AG08395 (cell line): ENCODE measurements around the gene TMEM120B.
"Not testable (repeated sequence)": the region's sequence is repeated elsewhere in the genome, so short reads cannot be mapped to it uniquely, and the experiment has no call there.

Experiments used
- DNase-seq: peaks from one replicate; pipeline ENCODE4 v3.0.0; 2012; ENCODE audit warnings: mixed read lengths, low spot score

The TMEM120B gene

DNA sequence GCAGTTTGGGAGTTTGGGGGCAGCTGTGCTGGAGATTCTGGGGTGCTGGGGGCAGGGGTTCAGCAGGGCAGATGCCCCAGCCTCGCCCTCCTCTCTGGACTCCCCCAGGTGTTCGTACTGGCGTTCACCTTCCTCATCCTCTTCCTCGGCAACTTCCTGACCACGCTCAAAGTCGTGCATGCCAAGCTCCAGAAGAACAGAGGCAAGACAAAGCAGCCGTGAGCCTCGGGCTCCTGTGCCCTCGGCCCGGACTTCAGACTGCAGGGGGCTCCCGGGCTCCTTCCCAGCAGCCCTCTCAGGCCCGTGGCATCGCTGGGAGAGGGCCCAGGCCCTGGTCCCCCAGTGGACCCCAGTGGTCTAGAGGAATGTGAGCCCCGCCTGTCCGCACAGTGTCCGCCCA lies 62.9 kb downstream of the TMEM120B start:
- DNase-seq = no peak

DNA sequence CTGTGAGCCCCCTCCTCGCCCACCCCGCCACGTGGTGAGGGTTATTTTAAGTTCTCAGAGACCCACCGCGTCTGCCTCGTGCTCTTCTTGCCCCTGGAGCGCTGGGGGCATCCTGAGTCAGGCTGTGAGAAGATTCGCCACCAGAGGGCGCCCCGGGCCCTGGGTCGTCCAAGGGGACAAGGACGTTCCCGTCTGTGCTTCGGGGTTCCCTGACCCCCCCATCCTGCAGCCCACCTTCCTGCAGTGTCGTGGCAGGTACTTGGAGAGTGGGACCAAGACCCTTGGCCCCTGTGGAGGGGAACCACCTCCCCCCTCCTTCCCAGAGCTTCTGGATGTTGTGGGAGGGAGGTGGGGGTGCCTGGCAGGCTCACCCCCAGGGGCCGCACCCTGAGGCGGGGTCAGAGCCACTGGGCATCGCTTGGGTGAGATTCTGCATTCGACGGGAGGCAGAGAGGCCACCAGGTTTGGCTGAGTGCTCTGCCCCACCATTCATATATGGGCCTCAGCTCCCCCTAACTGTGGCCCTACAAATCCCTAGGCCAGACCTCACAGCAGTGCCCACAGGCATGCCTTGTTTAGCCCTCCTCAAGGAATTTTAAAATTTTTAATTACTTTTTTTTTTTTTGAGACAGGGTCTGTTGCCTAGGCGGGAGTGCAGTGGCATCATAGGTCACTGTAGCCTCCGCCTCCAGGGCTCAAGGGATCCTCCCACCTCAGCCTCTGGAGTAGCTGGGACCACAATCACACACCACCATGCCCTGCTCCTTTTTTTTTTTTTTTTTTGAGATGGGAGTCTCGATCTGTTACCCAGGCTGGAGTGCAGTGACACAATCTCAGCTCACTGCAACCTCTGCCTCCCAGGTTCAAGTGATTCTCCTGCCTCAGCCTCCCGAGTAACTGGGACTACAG lies 63.9 kb downstream of the TMEM120B start:
- peak; percentile 79 for DNase-seq

DNA sequence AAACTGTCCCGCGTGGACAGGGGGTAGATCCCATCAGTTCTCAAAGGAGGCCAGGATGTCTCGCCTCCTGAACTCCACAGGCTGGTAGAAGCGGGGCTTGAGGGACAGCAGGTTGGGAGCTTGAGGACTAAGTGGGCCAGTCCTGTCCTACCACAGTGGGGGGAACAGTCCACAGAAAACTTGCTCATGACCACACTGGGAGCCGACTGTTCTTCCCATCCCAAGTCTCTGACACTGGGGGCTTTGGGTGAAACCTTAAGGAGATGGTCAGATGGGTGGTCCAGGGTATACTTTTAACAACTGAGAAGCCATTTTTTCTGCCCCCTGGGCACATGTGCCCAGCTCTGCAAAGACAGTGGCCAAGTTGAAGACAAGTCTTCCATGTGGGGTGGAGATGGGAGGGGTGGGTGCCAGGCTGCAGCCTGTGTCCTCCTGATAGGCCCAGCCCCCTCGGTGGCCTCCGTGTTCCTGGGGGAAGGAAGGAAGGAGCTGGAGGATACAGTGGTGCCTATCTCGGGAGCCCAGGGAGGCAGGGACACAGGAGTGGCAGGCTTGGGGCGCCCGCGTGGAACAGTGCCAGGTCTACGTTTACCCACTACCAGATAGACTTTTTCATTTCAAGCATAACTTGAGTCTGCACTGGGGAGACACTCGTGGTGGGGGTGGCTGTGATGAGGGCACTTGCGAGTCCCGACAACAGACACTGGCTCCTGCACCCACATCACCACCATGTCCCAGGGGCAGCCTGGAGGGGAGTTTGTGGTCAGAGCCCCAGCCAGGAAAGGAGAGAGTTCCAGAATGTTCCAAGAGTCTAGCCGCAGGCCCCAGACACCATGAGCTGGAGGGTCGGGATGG lies 66.2 kb downstream of the TMEM120B start:
- no peak for DNase-seq

DNA sequence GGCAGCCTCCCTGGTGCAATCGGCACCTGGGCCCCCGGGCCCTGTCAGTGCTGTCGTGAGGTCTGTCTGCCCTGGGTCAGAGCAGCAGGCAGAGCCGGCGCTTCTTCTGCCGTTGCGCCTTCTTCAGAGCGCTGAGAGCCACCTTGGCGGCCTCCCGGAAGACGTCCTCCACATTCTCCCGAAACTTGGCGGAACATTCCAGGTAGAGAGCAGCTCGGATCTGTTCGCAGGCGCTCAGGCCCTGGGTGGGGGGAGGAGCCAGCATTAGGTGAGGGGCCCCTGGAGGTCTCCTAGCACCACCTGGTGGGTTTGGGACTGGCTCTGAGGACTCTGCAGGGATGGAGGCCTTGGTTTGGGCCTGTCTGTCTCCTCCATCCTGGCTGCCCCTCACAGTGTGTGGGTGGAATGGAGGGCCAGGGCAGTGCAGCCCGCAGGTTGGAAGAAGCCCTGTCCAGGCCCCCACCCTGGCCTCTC lies 66.9 kb downstream of the TMEM120B start:
- DNase-seq = no peak

DNA sequence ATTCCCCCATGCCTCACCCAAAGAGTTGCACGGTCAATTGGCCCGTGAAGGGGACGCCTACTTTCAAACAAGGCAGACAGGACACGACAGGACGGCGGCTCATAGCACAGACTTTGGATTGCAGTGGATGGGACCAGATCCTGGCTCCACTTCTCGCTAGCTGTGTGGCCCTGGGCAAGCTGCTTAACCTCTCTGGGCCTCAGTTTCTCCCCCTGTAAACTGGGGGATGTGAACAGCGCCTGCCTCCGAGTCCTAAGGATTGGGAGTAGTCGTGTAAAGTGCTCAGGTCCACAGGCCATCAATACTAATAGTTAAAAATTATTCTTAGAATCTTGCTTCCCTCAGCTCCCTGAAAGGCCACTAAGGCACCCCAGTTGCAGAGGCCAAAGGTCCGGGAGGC lies 67.9 kb downstream of the TMEM120B start:
- no peak for DNase-seq

DNA sequence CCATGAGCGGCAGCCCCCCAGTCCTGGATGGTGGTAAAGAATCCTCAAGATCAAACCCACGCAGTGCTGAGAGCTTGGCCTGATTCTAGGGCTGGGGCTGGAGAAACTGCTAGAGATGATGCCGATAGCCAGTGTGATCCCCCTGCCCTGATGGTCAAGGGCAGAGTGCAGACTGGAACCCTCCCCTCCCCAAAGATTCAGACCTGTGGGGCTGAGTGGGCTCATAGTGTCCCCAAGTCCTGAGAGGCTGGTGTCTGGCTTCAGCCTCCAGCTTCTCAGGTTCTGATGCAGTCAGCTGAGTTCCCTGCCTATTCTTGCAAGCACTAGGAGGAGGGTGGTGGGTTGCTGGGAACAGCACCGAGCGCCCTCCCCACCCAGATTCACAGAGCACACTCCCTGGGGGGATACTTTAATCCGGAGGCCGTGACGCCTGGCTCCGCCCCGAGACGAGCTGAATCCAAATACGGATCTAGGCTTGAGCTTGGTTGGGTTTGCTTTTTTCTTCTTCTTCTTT lies 69.0 kb downstream of the TMEM120B start:
- no peak for DNase-seq

DNA sequence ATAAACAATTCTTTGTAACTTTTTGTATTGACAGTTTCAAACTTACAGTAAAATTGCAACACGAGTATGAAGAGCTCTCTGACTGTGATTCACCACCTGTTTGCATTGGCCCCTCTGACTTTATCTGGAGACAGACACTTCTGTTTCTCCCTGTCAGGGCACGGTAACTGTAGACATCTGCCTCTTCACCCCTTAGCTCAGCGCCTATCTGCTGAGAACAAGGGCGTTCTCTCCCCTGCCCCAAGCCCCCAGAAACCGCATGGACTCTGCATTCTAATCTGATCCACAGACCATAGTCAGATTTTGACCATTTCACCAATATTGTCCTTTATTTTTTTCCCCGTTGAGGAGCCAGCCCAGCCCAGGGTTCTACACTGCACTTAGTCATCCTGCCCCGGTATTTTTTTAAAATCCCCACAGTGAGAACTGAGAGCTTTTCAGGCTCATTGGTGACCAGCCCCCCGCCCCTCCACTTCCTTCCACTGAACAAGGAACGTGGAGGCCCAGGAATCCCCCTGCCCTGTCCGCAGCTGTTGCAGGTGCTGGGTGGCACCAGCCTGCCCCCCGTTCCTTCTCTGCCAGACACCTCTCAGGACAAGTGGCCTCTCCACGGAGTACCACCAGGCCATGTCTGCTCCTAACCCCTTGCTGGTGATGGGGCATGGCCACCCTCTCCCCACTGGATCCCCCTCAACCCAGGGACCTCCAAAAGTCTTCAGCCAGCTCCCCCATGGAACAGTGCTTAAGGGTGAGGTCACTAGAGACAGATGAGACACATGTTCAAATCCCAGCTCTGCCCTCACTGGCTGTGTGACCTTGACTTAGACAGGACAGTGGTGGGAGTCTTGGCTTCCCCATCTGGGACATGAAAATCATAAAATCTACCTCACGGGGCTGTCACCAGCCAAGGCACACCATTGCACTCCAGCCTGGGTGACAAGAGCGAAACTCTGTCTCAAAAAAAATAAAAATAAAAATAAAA lies 69.7 kb downstream of the TMEM120B start:
- no peak for DNase-seq

DNA sequence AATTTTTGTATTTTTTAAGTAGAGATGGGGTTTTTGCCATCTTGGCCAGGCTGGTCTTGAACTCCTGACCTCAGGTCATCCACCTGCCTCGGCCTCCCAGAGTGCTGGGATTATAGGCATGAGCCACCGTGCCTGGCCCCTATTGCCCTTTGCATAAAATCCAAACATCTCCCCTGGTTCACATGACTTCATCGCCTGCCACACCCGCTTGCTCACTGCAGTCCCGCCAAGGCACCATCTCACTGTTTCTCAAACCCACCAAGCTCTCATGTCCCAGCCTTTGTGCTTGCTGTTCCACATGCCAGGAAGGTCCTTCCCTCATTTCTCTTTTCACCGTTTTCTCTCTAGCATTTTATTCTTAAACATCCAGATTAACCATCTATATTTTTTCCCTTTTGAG lies 71.2 kb downstream of the TMEM120B start:
- DNase-seq = no peak

DNA sequence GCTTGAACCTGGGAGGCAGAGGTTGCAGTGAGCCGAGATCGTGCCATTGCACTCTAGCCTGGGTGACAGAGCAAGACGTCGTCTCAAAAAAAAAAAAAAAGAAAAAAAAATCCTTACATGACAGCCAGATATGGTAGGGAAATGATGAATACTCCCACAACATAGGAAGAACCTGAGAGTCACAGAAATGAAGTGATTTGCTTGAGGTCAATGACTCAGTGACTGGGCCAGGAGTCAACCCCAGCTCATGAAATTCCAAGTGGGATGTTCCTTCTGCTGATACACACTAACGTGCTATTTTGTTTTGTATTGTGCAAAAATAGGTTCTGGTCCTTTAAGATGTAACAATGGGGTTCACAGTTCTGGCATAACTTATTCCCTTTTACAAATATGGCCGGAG lies 71.9 kb downstream of the TMEM120B start:
- DNase-seq = peak; percentile 88

DNA sequence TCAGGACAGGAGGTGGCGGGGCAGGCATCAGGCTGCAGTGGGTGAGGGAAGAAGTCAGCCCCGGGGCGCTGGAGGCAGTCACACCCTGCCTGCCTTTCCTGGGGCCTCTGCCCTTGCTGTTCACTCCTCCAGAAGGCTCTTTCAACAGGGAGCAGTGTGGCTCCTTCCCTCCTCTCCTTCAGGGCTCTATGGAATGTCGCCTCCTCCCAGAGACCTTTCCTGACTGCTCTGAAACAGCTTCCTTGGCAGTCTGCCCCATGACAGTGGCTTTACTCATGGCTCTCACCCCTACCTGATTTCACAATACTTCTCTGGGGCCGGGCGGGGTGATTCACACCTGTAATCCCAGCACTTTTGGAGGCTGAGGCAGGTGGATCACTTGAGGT lies 73.9 kb downstream of the TMEM120B start:
- peak; percentile 80 for DNase-seq

DNA sequence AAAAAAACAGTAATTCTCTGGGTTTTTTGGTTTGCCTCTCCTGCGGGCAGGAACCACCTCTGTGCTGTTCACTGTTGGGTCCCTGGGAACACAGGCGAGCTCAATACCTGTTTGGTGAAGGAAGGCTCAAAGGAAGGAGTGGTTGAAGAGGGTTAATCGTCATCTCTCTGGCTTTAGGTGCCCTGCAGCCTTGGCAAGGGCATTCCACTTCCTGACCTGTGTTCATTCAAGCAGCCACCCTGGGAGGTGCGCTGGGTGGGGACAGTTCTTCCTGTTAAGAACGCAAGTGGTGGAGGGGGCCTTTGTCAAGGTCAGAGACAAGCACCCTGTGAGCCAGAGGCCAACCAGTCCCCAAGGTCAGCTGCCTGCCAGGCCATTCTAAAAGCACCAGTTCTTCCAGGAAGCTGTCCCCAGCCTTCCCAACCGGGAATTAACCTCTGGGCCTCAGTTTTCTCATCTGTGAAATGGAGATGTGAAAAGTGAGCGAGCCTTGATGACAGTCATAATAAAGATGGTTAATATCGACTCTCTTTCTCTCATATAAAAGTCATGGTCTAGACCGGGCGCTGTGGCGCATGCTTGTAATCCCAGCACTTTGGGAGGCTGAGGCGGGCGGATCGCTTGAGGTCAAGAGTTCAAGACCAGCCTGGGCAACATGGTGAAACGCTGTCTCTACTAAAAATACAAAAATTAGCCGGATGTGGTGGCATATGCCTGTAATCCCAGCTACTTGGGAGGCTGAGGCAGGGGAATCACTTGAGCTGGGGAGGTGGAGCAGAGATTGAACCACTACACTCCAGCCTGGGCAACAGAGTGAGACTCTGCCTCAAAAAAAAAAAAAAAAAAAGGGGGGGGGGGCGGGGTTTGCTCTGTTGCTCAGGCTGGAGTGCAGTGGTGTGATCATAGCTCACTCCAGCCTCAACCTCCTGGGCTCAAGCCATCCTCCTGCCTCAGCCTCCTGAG lies 74.8 kb downstream of the TMEM120B start:
- DNase-seq = no peak

DNA sequence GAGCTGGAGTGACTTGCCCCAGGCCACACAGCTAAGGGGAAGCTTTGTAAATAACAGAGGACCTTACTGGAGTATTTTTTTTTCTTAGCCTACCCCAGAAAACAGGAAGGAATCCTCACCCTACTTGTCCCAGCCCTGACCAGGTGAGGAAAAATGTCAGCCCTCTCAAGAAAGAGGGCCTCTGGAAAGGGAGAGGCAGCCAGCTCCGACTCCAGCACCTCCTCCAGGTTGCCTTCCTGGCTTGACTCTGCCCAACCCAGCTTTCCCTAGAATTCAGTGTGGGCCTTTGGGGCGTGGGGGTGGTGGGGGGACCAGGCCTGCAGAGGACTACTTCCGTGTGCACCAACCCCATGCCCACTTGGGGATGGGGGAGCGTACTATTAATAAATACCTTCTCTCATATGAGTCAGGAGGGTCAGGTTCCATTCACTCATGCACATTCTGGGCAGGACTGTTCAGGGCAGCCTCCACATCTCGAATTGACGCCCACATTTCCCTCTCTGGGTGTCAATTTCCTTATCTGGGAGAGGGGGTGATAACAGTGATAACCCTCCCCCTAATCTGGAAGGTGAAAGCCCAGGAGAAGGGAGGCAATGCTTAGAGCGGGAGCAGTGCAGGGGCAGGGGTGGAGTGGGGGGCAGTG lies 75.7 kb downstream of the TMEM120B start:
- no peak for DNase-seq

DNA sequence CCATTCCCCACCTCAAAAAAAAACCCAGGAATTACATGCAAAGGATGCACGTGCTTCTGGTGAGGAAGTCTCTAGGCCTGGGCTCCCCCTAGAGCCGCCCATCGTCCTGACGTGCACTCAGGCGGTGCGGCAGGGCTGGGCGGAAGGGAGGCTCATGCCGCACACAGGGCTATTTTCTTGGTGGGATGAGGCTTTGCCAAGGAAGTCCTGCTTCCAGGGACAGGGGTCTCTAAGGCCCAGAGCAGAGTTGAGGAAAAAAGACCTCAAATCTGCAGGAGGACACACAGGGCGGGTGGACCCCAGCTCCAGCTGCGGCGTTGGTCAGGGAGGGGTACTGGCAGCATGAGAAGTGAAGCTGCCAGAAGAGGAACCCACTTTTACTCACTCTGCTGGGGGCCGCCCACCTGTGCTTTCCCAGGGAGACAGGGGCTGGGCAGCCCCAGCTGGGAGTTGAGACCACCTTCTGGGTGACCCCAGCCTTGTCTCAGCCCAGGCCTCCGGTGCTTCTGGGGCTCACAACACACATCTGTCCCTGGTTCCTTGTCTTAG lies 76.8 kb downstream of the TMEM120B start:
- DNase-seq = no peak

DNA sequence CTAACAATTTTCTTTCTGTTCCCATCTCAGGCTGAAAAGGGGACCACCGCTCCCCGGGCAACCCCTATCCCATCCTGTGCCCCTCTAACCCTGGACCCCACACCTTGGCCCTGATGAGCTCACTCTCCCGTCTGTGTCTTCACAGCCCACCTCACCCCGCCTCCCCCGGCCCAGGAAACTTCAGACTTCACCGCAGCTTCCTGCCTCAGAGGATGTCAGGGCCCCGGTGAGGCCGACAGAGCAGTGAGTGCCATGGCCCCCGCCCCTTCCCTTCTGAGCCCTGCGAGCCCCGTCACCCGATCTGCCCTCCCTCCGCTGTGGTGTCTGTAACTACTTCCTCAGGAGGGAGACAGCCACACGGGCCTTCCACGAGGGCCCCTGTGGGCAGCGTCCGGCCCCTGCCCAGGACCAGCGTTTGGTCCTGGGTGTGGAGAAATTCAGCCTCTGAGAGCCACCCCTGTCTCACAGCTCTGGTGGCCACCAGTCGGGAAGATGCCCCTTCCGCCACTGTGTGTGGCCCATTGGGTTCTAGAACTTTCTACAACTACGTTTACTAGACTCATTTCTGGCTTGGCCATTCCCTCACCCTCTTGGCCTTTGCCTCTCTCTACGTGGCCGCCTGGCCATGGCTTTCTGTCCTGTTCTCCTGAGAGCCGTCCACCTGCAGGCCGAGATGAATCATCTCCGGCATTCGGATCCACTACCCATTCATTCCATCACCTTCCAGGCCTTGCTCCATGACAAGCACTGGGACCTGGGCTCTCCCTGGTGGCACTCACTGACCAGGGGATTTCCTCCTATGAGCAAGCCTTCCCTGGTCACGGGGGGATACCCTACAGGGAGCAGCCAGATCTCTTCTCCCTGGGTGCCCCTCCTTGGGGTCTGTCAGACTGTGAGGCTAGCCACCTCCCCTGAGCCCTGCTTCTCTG lies 77.5 kb downstream of the TMEM120B start:
- no peak for DNase-seq

DNA sequence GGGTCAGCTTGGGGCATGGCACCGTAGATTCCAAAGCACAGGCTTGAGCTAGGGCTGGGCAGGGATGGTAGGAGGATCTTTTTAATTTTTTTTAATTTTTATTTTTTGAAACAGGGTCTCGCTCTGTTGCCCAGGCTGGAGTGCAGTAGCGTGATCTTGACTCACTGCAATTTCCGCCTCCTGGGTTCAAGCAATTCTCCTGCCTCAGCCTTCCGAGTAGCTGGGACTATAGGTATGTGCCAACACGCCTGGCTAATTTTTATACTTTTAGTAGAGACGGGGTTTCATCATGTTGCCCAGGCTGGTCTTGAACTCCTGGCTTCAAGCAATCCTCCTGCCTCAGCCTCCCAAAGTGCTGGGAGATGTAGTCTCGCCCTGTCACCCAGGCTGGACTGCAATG lies 78.2 kb downstream of the TMEM120B start:
- DNase-seq = not testable (repeated sequence)

DNA sequence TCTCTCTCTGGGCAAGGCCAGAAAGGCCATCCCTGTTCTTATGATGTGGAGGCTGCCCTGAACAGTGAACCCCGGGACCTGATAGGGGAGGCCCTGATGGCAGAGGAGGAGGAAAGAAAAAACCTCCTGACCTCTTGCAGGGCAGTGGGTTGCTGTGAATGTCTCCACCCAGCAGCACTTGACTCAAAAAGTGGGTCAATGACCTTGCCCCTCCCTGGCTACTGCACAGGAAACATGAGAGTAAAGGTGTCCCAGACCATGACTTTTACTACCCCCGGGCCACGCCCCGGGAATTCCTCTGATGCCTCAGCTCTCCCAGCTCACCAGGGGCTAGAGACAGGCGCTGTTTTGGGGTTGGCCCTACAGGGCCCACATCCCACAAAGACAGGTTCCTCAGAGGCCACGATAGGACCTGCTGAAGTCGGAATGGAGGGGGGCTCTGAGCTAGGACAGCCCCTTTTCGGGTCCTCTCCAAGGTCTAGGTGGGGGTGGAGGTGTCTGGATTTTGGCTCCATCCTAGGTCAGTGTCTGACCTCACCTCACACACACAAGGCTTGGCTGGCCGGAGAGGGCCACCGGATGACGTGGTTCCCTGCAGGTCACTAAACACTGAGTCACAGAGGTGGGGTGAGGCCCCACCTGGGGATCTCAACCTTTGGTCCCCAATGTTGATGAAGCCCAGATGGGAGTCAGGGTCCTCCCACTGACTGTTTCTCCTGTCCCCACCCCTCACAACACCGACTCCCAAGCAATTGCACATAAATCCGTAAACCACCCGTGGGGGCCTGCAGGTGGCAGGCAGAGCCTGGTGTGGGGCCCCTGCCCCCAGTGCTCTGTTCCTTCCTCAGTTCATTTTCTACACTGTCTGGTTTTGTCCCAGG lies 79.4 kb downstream of the TMEM120B start:
- DNase-seq = no peak
